ENCODE measurements around the gene GALNT17.

The GALNT17 gene

GRCh38 chr7:71761336-71761735, 629.4 kb downstream of the GALNT17 start:
- no peak for DNase-seq
